C4-2B (cell line): ENCODE results near the gene MMP13.

Source experiments
- CTCF ChIP-seq: fragments of 450-650 bp; conservative IDR thresholded peaks from 2 replicates; pipeline ENCODE4 v1.5.1; 2017; ENCODE audit warnings: mild to moderate bottlenecking
- ZFX ChIP-seq: fragments of 450-650 bp; IDR thresholded peaks from 2 replicates; pipeline ENCODE4 v1.6.1; 2017

- TF ChIP-seq CTCF (no peak), ZFX (no peak)
Measured at GRCh38 chr11:102957953-102958352, 2.4 kb upstream of the MMP13 start.
